Activated naive CD8-positive, alpha-beta T cell treated with anti-CD3 and anti-CD28 coated beads, Interleukin-2, amount 50 U/mL, for 24 hours (primary cell): ENCODE data around the gene TRAPPC3.

Experiments used
- ATAC-seq: fragments of 150-1000 bp; cut with Tn5 transposase; one replicate; pipeline ENCODE4 v1.10.0; 2021
- DNase-seq: peaks from one replicate; pipeline ENCODE4 v3.0.0; 2021
- H3K27ac Mint-ChIP-seq: one replicate; pipeline ENCODE4 v1.8.0; 2021; ENCODE audit warnings: mild to moderate bottlenecking, mixed read lengths
- H3K27me3 Mint-ChIP-seq: one replicate; pipeline ENCODE4 v1.8.0; 2021; ENCODE audit warnings: mixed read lengths
- H3K36me3 Mint-ChIP-seq: one replicate; pipeline ENCODE4 v1.8.0; 2021; ENCODE audit warnings: low read depth, mixed read lengths
- H3K4me1 Mint-ChIP-seq: one replicate; pipeline ENCODE4 v1.8.0; 2021; ENCODE audit warnings: mixed read lengths
- H3K4me3 Mint-ChIP-seq: one replicate; pipeline ENCODE4 v1.8.0; 2021; ENCODE audit warnings: mild to moderate bottlenecking, moderate library complexity, mixed read lengths
- H3K9me3 Mint-ChIP-seq: one replicate; pipeline ENCODE4 v1.8.0; 2021; ENCODE audit warnings: mixed read lengths

TRAPPC3 gene

GRCh38 chr1:36115931-36116330 lies 33.4 kb downstream of the TRAPPC3 start:
- Mint-ChIP-seq H3K27me3 (no peaks in the 10 kb centered on the region), H3K36me3 (no peaks in the 10 kb centered on the region), H3K27ac (no peak overlapping the region), H3K4me3 (no peak overlapping the region), H3K9me3 (no peaks in the 10 kb centered on the region), H3K4me1 (peaks cover 7% of the 10 kb centered on the region)
- no peak for ATAC-seq
- no peak for DNase-seq

GRCh38 chr1:36115200-36115669 lies 34.1 kb downstream of the TRAPPC3 start:
- H3K4me1 Mint-ChIP-seq = peaks cover 11% of the 10 kb centered on the region

GRCh38 chr1:36114371-36114770 lies 34.9 kb downstream of the TRAPPC3 start:
- H3K27ac Mint-ChIP-seq = no peak overlapping the region
- H3K36me3 Mint-ChIP-seq = no peaks in the 10 kb centered on the region
- H3K4me3 Mint-ChIP-seq = no peak overlapping the region
- ATAC-seq (no peak), DNase-seq (no peak)
- no peaks in the 10 kb centered on the region for H3K9me3 Mint-ChIP-seq
- H3K4me1 Mint-ChIP-seq = peaks cover 17% of the 10 kb centered on the region
- no peaks in the 10 kb centered on the region for H3K27me3 Mint-ChIP-seq

More at GRCh38 chr1:36115200-36115669, 34.1 kb downstream of the TRAPPC3 start:
- ATAC-seq (no peak), DNase-seq (no peak)
- H3K27ac Mint-ChIP-seq = no peak overlapping the region
- H3K36me3 Mint-ChIP-seq = no peaks in the 10 kb centered on the region
- no peak overlapping the region for H3K4me3 Mint-ChIP-seq
- no peaks in the 10 kb centered on the region for H3K27me3 Mint-ChIP-seq
- no peaks in the 10 kb centered on the region for H3K9me3 Mint-ChIP-seq

GRCh38 chr1:36112823-36113222 lies 36.5 kb downstream of the TRAPPC3 start:
- Mint-ChIP-seq H3K36me3 (no peaks in the 10 kb centered on the region), H3K9me3 (no peaks in the 10 kb centered on the region)
- no peak for DNase-seq

GRCh38 chr1:36111151-36111550 lies 38.1 kb downstream of the TRAPPC3 start:
- peaks cover 28% of the 10 kb centered on the region for H3K4me1 Mint-ChIP-seq
- no peaks in the 10 kb centered on the region for H3K27me3 Mint-ChIP-seq
- DNase-seq = no peak
- no peak overlapping the region for H3K27ac Mint-ChIP-seq
- no peak for ATAC-seq
- H3K36me3 Mint-ChIP-seq = no peaks in the 10 kb centered on the region
- no peaks in the 10 kb centered on the region for H3K9me3 Mint-ChIP-seq
- no peak overlapping the region for H3K4me3 Mint-ChIP-seq

More at GRCh38 chr1:36112823-36113222, 36.5 kb downstream of the TRAPPC3 start:
- Mint-ChIP-seq H3K27me3 (no peaks in the 10 kb centered on the region), H3K27ac (no peak overlapping the region), H3K4me3 (no peak overlapping the region), H3K4me1 (peaks cover 28% of the 10 kb centered on the region)
- ATAC-seq = no peak

- no peaks in the 10 kb centered on the region for H3K9me3 Mint-ChIP-seq
- H3K4me3 Mint-ChIP-seq = no peak overlapping the region
- H3K36me3 Mint-ChIP-seq = no peaks in the 10 kb centered on the region
- H3K27me3 Mint-ChIP-seq = no peaks in the 10 kb centered on the region
- peak overlapping the region; percentile 32 for H3K27ac Mint-ChIP-seq
- H3K4me1 Mint-ChIP-seq = peaks cover 28% of the 10 kb centered on the region
- ATAC-seq (peak; percentile 83), DNase-seq (peak; percentile 41)
Measured at GRCh38 chr1:36109041-36109679, 40.1 kb downstream of the TRAPPC3 start.

GRCh38 chr1:36108314-36108713 lies 41.0 kb downstream of the TRAPPC3 start:
- H3K4me1 Mint-ChIP-seq = peaks cover 28% of the 10 kb centered on the region
- no peak overlapping the region for H3K4me3 Mint-ChIP-seq
- no peak overlapping the region for H3K27ac Mint-ChIP-seq

GRCh38 chr1:36107394-36107793 lies 41.9 kb downstream of the TRAPPC3 start:
- Mint-ChIP-seq H3K27me3 (no peaks in the 10 kb centered on the region), H3K4me3 (no peak overlapping the region), H3K9me3 (no peaks in the 10 kb centered on the region), H3K27ac (no peak overlapping the region), H3K36me3 (no peaks in the 10 kb centered on the region), H3K4me1 (peaks cover 28% of the 10 kb centered on the region)
- ATAC-seq = no peak
- DNase-seq = no peak

More at GRCh38 chr1:36108314-36108713, 41.0 kb downstream of the TRAPPC3 start:
- no peak for ATAC-seq
- Mint-ChIP-seq H3K36me3 (no peaks in the 10 kb centered on the region), H3K9me3 (no peaks in the 10 kb centered on the region), H3K27me3 (no peaks in the 10 kb centered on the region)
- no peak for DNase-seq

- H3K36me3 Mint-ChIP-seq = no peaks in the 10 kb centered on the region
- no peak overlapping the region for H3K27ac Mint-ChIP-seq
- peaks cover 24% of the 10 kb centered on the region for H3K4me1 Mint-ChIP-seq
- no peaks in the 10 kb centered on the region for H3K27me3 Mint-ChIP-seq
- no peaks in the 10 kb centered on the region for H3K9me3 Mint-ChIP-seq
- ATAC-seq (no peak), DNase-seq (no peak)
- H3K4me3 Mint-ChIP-seq = no peak overlapping the region
Measured at GRCh38 chr1:36106269-36106668, 43.0 kb downstream of the TRAPPC3 start.

GRCh38 chr1:36101546-36101945 lies 47.7 kb downstream of the TRAPPC3 start:
- Mint-ChIP-seq H3K9me3 (no peaks in the 10 kb centered on the region), H3K36me3 (no peaks in the 10 kb centered on the region), H3K27ac (no peak overlapping the region), H3K4me1 (no peaks in the 10 kb centered on the region), H3K4me3 (no peak overlapping the region), H3K27me3 (no peaks in the 10 kb centered on the region)
- no peak for DNase-seq
- no peak for ATAC-seq

GRCh38 chr1:36100376-36100775 lies 48.9 kb downstream of the TRAPPC3 start:
- DNase-seq (no peak), ATAC-seq (no peak)
- Mint-ChIP-seq H3K27ac (no peak overlapping the region), H3K27me3 (no peaks in the 10 kb centered on the region), H3K4me3 (no peak overlapping the region), H3K9me3 (no peaks in the 10 kb centered on the region), H3K36me3 (no peaks in the 10 kb centered on the region), H3K4me1 (no peaks in the 10 kb centered on the region)

- Mint-ChIP-seq H3K9me3 (no peaks in the 10 kb centered on the region), H3K4me3 (no peak overlapping the region), H3K36me3 (no peaks in the 10 kb centered on the region), H3K27me3 (no peaks in the 10 kb centered on the region), H3K4me1 (no peaks in the 10 kb centered on the region), H3K27ac (no peak overlapping the region)
- DNase-seq (peak; percentile 85), ATAC-seq (peak; percentile 90)
Measured at GRCh38 chr1:36099681-36100341, 49.5 kb downstream of the TRAPPC3 start.

- no peaks in the 10 kb centered on the region for H3K27me3 Mint-ChIP-seq
- no peak overlapping the region for H3K27ac Mint-ChIP-seq
- no peak for ATAC-seq
- H3K4me1 Mint-ChIP-seq = no peaks in the 10 kb centered on the region
- H3K9me3 Mint-ChIP-seq = no peaks in the 10 kb centered on the region
- no peaks in the 10 kb centered on the region for H3K36me3 Mint-ChIP-seq
- DNase-seq = no peak
- H3K4me3 Mint-ChIP-seq = no peak overlapping the region
Measured at GRCh38 chr1:36098650-36099365, 50.5 kb downstream of the TRAPPC3 start.

GRCh38 chr1:36097693-36098585 lies 51.3 kb downstream of the TRAPPC3 start:
- ATAC-seq = no peak
- H3K4me1 Mint-ChIP-seq = no peaks in the 10 kb centered on the region
- H3K27ac Mint-ChIP-seq = no peak overlapping the region
- no peak overlapping the region for H3K4me3 Mint-ChIP-seq
- no peak for DNase-seq
- H3K9me3 Mint-ChIP-seq = no peaks in the 10 kb centered on the region
- H3K36me3 Mint-ChIP-seq = peaks cover 4% of the 10 kb centered on the region
- no peaks in the 10 kb centered on the region for H3K27me3 Mint-ChIP-seq
